ENCODE data around the gene AFTPH. TPM values are rescaled to one million over a fixed set of nuclear protein-coding genes. Genes with fewer than 3 reads are reported as not detected.

The AFTPH gene
- polyA plus RNA-seq, 1 experiment: 10.9 TPM

DNA sequence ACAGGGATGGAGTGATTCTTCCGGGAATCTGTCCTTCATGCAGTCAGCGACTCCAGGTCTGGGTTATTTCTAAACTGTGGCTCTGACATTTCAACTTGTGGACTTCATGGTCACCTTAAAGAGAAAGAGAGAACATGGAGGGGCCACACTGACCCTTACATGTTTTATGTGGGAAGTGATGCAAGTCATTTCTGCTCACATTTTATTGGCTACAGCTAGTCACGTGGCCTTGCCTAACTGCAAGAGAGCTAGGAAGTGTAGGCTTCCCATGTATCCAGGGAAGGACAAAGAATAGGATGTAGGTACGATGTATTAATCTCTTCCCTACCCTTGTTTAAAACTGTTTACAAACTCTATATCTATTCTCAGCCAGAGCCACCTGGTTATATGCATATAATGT lies 30.3 kb upstream of the AFTPH start:
- peaks cover 14% of the 10 kb centered on the region for H3K27me3 ChIP-seq (ENCODE audit: control insufficient read depth, insufficient read depth, low read length)
- no peak for DNase-seq (ENCODE audit: low read depth)
- TF ChIP-seq, protein P1, sequence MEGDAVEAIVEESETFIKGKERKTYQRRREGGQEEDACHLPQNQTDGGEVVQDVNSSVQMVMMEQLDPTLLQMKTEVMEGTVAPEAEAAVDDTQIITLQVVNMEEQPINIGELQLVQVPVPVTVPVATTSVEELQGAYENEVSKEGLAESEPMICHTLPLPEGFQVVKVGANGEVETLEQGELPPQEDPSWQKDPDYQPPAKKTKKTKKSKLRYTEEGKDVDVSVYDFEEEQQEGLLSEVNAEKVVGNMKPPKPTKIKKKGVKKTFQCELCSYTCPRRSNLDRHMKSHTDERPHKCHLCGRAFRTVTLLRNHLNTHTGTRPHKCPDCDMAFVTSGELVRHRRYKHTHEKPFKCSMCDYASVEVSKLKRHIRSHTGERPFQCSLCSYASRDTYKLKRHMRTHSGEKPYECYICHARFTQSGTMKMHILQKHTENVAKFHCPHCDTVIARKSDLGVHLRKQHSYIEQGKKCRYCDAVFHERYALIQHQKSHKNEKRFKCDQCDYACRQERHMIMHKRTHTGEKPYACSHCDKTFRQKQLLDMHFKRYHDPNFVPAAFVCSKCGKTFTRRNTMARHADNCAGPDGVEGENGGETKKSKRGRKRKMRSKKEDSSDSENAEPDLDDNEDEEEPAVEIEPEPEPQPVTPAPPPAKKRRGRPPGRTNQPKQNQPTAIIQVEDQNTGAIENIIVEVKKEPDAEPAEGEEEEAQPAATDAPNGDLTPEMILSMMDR (IDR thresholded peaks at IDR 0.05; ENCODE audit: insufficient read depth, low read depth, low read length): no peak
- CTCF ChIA-PET: interaction anchor here (0.9 to 2.7 kb wide), 4 partner anchors 8 to 163 kb away, joined by 3 to 15 read pairs (median 4); no protein-coding TSS in a partner anchor
- POLR2A ChIA-PET: interaction anchor here (0.6 kb wide), 1 partner anchor 78 kb away, joined by 6 read pairs; no protein-coding TSS in a partner anchor
- H3K4me3 ChIP-seq (ENCODE audit: low read depth, low read length): no peak overlapping the region
- H3K36me3 ChIP-seq (ENCODE audit: control insufficient read depth, insufficient read depth, low read length): no peaks in the 10 kb centered on the region

DNA sequence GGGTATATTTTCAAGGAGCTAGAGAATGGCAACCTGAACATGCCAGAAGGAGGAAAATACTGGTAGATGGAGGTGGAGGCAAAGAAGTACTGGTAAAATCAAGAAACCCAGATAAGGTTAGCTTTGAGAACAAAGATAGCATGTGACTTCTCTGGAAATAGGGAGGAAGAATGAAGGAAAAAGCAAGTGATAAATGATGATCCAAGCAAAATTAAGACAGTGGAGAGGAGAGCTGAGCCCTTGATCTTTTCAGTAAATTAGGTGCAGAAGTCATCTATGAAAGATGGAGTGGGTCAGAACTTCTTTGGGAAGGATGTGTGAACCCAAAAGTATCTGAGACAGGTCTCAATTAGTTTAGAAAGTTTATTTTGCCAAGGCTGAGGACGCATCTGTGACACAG lies 25.7 kb upstream of the AFTPH start:
- TF ChIP-seq, protein P1 (IDR thresholded peaks at IDR 0.05; ENCODE audit: insufficient read depth, low read depth, low read length): no peak
- POLR2A ChIA-PET: no interaction called here
- peaks cover 20% of the 10 kb centered on the region for H3K27me3 ChIP-seq (ENCODE audit: control insufficient read depth, insufficient read depth, low read length)
- H3K36me3 ChIP-seq (ENCODE audit: control insufficient read depth, insufficient read depth, low read length): no peaks in the 10 kb centered on the region
- CTCF ChIA-PET: interaction anchor here (0.7 to 3.3 kb wide), 4 partner anchors 10 to 168 kb away, joined by 3 to 25 read pairs (median 6); no protein-coding TSS in a partner anchor
- no peak overlapping the region for H3K4me3 ChIP-seq (ENCODE audit: low read depth, low read length)
- DNase-seq (ENCODE audit: low read depth): no peak

DNA sequence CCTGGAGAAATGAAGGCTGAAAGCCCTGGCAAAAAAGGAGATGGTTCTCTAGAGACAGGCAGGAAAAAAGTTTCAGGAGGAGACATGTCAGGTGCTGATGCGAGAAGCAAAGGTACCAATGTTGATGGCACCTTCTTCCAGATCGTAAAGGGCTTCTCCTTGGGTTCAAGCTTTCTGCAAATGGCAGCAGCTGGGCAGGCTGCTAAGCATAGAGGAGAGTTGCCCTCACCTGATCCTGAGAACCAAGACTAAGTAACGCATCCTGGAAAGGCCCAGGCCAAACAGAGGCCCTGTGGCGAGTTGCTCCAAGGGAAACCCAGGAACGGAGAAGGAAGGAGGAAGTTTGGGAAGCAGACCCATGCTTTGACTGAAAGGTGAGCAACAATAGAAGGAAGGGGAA lies 23.6 kb upstream of the AFTPH start:
- Histone ChIP-seq H3K36me3 (ENCODE audit: control insufficient read depth, insufficient read depth, low read length) (no peaks in the 10 kb centered on the region), H3K27me3 (ENCODE audit: control insufficient read depth, insufficient read depth, low read length) (peaks cover 27% of the 10 kb centered on the region), H3K4me3 (ENCODE audit: low read depth, low read length) (no peak overlapping the region)
- TF ChIP-seq, protein P1 (IDR thresholded peaks at IDR 0.05; ENCODE audit: insufficient read depth, low read depth, low read length): no peak
- DNase-seq (ENCODE audit: low read depth): no peak
- POLR2A ChIA-PET: no interaction called here
- CTCF ChIA-PET: interaction anchor here (1.1 to 3.8 kb wide), 2 partner anchors 12 to 453 kb away, joined by 3 to 18 read pairs; no protein-coding TSS in a partner anchor

DNA sequence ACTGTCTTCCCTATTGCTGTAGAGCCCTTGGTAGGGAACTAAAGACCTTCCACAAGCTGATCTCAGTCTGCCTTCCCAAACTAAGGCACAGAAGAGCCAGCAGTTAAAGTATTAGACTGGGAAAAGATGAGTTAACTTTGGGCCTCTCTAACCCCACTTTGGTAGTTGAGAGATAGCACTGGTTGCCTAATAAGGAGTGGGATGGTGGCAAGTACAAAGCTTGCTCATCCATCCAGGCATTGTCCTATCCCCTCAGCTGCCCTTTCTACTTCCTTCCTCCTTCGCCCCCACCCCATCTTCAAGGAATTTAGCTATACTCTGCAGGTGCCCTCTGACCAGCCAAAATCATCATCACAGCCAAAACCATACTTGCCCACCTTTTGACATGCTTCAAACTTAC lies 22.2 kb upstream of the AFTPH start:
- POLR2A ChIA-PET: no interaction called here
- H3K27me3 ChIP-seq (ENCODE audit: control insufficient read depth, insufficient read depth, low read length): peaks cover 25% of the 10 kb centered on the region
- TF ChIP-seq, protein P1 (IDR thresholded peaks at IDR 0.05; ENCODE audit: insufficient read depth, low read depth, low read length): no peak
- H3K4me3 ChIP-seq (ENCODE audit: low read depth, low read length): no peak overlapping the region
- no peak for DNase-seq (ENCODE audit: low read depth)
- CTCF ChIA-PET: interaction anchor here (0.9 to 3.8 kb wide), 4 partner anchors 7 to 21 kb away, joined by 3 to 18 read pairs (median 6); no protein-coding TSS in a partner anchor
- no peaks in the 10 kb centered on the region for H3K36me3 ChIP-seq (ENCODE audit: control insufficient read depth, insufficient read depth, low read length)

DNA sequence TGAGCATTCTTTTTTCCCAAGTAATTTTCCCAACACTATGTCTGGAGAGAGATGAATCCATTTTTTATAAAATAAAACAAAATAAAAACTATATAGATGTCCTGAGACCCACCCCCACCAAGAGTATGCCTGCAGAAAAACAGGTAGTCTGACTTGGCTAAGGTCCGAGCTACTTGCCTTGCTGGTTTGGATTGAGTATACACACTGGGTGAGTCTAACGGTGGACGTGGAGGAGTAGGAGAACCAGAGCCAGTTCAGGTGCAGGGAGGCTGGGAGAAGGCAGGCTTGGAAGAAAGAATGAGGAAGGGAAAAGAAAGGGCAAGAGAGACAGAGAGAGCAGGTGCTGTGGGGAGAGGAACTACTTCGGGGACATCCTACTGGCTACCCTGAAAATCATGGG lies 21.3 kb upstream of the AFTPH start:
- H3K27me3 ChIP-seq (ENCODE audit: control insufficient read depth, insufficient read depth, low read length): peaks cover 24% of the 10 kb centered on the region

More for the DNA sequence above, 21.3 kb upstream of the AFTPH start:
- DNase-seq (ENCODE audit: low read depth): no peak
- TF ChIP-seq, protein P1 (IDR thresholded peaks at IDR 0.05; ENCODE audit: insufficient read depth, low read depth, low read length): no peak
- ChIA-PET POLR2A (no interaction called here), CTCF (interaction anchor here (1.2 to 3.8 kb wide), 2 partner anchors 9 to 14 kb away, joined by 4 to 18 read pairs; no protein-coding TSS in a partner anchor)
- Histone ChIP-seq H3K36me3 (ENCODE audit: control insufficient read depth, insufficient read depth, low read length) (no peaks in the 10 kb centered on the region), H3K4me3 (ENCODE audit: low read depth, low read length) (no peak overlapping the region)

All from BJ (cell line).